Right lobe of liver (tissue), 4 donors: ENCODE data around the gene PGAM4.
"Not testable (repeated sequence)": the region's sequence is repeated elsewhere in the genome, so short reads cannot be mapped to it uniquely, and the experiment has no call there.

Experiments used
- CTCF ChIP-seq, 4 donors: fragments of 200-600 bp in 3 of 4; fragments of 450-650 bp in 1 of 4; IDR thresholded peaks; one replicate each; pipeline versions ENCODE4 v1.5.1 to v1.8.0; 2016 to 2022; ENCODE audit warnings: antibody characterized with exemption in 4 of 4, mild to moderate bottlenecking in 2 of 4
- POLR2A ChIP-seq: fragments of 450-650 bp; IDR thresholded peaks from one replicate; pipeline ENCODE4 v1.6.1; 2017; ENCODE audit warnings: antibody characterized with exemption, mild to moderate bottlenecking
- donor health status: DM: no; HTN: no; CAD: no.
- donor health status: DM: no; HTN: no; CAD: no.
- donor health status: DM: no; HTN: yes; CAD: no.

DNA sequence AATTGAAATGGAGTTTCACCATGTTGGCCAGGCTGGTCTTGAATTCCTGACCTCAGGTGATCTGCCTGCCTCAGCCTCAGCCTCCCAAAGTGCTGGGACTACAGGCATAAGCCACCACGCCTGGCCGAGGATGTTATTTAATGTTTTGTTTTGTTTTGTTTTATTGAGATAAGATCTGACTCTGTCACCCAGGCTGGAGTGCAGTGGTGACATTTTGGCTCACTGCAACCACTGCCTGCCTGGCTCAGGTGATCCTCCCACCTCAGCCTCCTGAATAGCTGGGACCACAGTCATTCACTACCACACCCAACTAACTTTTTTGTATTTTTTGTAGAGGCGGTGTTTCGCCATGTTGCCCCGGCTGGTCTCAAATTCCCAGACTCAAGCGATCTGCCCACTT lies 24.4 kb downstream of the PGAM4 start:
- TF ChIP-seq POLR2A; CTCF (IDR thresholded peaks at IDR 0.05): not testable (repeated sequence)
